GM18508 (cell line): ENCODE results near the gene FGF6.

Experiments used
- ATAC-seq: cut with Tn5 transposase; IDR thresholded peaks from one replicate; pipeline ENCODE4 v1.9.1; 2021; ENCODE audit warnings: moderate number of reproducible peaks; ENCODE audit not compliant: insufficient read depth, unreplicated experiment

FGF6 gene

GRCh38 chr12:4448371-4448940 lies 2.8 kb upstream of the FGF6 start:
- no peak for ATAC-seq

GRCh38 chr12:4447151-4447550 lies 1.5 kb upstream of the FGF6 start:
- ATAC-seq = no peak

- ATAC-seq = no peak
Observed at GRCh38 chr12:4446335-4446734, 720 bp upstream of the FGF6 start.

DNA sequence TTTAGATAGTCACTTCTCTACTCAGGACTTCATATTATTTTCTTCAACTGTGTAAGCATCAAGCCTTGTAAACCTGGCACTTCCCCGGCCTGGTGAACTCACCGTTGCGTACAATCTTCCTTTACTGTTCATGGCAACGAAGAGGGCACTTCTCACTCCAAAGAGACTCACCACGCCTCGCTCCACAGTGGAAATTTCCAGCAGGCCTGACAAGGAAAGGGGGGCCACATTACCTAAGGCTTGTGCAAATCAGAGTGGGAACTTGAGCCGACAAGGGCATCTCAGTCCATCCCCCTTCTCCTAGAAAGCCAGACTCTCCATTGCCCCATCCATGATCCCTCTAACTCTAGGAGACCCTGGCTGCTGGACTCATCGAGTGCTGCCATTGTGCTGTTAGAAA lies 1.6 kb downstream of the FGF6 start:
- no peak for ATAC-seq

DNA sequence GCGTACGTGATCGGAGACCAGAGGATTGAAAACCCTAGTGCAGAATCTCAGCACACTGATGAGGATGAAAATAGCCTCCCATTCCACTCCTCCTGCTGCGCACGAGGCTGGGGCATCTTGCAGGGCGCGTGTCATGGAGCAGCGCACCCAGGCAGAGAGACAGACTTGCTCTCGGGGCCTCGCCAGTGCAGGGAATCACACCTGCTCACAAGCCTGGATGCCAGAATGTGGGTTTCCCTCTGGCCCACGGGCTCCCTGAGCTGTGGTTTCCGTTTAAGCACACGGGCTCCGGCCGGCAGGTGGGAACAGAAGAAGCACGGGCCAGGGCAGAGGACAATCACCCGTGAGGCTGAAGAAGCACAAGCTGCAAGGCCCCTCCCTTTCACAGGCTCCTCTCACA lies 2.0 kb downstream of the FGF6 start:
- ATAC-seq = no peak

GRCh38 chr12:4441355-4442335 lies 4.0 kb downstream of the FGF6 start:
- no peak for ATAC-seq

GRCh38 chr12:4440187-4440941 lies 5.3 kb downstream of the FGF6 start:
- no peak for ATAC-seq

- no peak for ATAC-seq
Observed at GRCh38 chr12:4439736-4440135, 5.9 kb downstream of the FGF6 start.

DNA sequence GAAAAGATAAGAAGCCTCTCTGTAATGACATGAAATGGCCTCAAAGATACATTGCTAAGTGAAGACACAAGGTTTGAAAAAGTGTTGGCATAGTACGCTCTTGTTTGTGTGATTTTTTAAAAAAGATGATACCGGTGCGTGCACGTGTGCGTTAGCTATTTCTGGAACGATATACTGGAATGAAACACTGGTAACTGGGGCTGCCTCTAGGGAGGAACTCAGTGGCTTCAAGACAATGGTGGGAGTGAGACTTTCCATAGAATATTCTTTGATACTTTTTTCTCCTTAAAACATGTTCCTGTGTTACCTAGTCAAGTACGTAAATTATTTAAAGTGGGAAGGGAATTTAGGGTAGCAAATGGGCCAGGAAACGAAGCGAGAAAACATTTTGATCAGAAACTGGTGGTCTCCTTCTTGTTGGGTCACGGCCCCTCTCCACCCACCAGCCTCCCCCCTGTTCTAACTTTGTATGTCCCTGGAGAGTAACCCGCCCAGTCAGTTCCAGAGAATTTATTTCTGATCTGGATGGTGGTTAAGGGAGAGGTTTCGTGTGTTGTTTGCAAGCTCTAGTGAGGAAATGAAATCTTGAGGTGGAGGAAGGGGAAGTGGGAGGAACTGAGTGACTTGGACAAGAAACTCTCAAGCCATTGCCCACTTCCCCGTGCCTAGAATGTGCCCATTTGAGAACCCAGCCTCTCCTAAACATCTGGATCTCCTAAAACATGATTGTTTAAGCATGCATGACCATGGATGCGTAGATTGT lies 6.6 kb downstream of the FGF6 start:
- ATAC-seq = no peak

DNA sequence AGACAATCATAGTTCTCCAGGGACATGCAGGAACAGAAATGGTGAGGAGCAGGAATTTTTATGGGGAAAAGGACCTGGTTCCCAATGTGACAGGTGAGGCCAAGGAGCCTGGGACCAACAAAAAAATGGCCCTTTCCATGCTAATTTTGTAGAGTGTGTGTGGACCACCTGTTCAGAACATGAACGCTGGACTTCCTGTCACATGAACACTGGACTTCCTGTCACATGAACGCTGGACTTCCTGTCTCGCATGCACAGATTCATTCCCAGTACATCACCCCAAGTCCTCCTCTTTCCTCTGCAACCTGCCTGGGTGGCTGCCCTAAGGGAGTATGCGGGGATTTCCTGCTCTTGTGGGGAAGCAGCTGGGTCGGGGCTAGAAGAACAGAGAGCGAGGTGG lies 10.1 kb downstream of the FGF6 start:
- no peak for ATAC-seq

DNA sequence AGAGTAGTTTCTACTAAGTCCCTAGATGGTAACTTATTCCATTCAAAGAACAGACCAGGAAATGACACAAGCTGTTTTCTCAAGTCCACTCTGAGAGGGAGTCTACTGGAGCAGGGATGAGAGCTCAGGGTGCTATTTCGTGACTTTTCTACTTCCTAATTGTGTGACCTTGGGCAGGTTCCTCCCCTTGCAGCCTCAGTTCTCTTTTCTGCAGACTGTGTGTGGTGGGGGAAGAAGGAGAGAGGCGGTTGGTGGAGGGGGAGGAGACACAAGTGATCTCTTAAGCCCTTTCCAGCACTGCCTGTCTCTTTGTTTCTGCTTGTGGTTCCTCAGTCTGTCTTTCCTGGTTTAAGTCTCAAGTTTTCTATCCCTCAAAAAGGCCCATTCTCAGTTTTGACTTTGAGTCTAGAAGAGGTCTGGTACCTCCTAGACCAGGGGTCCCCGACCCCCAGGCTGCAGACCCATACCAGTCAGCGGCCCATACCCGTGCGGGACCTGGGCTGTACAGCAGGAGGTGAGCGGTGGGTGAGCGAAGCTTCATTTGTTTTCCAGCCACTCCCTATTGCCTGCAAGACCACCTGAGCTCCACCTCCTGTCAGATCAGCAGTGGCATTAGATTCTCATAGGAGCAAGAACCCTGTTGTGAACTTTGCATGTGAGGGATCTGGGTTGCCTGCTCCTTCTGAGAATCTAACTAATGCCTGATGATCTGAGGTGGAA lies 10.7 kb downstream of the FGF6 start:
- ATAC-seq = no peak

- ATAC-seq = no peak
Observed at GRCh38 chr12:4434301-4434700, 11.3 kb downstream of the FGF6 start.

DNA sequence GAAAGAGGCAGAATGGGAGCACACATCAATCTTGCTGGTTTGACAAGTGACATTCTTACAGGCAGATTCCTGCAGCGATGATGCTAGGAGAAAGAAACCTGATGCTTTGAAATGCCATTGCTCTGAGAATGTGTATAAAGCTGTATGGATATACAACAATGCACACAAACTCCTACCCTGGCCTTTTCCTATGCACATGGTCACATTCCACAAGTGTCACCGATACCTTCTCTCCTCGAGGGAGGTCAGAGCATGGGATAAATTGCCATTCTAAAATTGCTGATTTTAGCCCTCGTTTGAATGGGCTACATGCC lies 11.9 kb downstream of the FGF6 start:
- ATAC-seq = no peak

DNA sequence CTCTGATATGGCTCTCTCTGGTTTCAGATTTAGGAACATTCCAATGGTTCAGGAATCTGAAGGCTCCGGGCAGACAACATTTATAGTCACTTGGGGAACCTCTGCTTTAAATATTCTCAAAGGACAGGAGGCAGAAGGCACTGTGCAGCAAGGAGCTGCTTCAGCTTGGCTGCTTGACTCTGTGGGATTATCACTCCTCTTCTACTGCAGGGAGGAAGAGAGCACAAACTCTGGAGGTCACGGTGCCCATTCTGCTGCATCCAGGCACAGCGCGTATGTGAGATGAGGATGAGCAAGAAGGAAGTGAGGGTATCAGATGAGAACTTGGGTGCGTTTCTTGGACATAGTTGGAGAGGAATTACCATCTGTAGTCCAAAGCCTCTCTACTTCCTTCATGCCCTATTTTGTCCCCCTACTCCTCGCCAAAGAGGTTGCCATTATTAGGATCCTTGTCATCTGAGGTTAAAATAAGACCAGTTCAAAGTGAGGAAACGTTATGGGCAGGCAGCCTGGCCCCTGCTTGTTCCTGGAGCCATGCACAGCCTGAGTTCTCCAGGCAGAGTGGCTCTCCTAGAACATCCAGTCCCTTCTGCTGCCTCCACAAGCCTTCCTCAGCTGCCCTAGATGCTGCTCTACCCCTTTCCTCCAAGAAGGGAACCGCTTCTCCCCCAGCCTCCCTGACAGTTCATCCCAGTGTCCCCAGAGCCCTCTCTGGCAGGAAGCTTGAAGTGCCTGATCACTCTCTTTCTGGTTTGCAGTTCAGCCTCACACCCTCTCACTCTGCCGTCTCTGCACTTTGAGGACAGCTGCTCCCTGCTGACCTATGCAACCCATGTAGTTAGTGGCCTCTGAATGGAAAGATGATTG lies 12.5 kb downstream of the FGF6 start:
- no peak for ATAC-seq

DNA sequence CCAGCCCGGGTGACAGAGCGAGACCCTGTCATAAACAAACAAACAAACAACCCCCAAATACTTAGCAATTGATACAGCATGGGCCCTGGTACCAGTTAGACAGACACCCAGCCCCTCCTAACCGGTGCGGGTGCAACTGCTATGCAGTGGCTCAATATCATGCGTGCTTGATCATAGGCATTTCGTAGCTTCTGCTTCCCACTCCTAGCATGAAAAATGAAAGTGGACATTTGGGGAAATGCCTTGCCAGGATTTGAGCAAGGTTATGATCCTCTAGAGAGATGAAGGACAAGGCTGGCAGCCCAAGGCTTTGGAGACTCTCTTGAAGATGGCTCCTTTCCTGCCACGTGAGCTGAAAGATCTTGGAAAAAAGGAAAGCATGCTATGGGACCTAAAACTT lies 13.7 kb downstream of the FGF6 start:
- ATAC-seq = no peak

DNA sequence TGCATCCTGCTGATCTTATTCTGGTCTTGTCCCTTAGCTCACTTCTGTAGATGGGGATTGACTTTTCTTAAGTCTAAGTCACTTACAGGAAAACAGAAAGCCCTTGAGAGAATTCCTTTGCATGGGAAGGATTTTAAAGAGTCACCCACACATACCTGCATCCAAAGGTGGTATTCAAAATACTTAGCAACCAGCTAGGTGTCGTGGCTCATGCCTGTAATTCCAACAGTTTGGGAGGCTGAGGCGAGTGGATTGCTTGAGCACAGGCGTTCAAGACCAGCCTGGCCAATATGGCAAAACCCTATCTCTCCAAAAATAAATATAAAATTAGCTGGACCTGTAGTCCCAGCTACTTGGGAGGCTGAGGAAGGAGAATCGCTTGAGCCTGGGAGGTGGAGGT lies 14.2 kb downstream of the FGF6 start:
- ATAC-seq = no peak

GRCh38 chr12:4424422-4424821 lies 21.2 kb downstream of the FGF6 start:
- ATAC-seq = no peak

DNA sequence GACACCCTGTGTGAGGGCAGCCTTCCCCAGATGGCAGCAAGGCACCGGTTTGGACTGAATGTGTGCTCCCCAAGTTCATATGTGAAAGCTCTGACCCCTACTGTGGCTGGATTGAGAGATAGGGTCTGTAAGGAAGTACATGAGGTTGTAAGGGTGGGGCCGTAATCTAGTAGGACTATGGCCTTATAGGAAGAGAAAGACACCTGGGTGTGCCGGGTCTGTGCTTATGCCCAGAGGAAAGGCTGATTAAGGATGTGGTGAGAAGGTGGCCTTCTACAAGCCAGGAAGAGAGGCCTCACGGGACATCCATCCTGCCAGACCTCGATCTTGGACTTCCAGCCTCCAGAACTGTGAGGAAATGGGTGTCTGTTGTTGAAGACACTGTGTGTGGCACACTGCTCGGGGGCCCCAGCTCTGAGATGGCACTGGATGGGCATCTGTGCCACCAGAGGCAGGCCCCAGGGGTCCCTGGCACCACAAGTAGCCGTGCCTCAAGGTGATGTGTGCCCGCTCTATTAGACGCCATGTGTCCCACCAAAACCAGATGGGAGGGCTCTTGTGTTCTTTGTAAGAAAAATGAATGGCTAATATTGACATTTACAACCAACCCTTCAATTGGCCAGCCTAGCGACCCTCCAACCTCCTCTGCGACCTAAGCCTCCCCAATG lies 22.0 kb downstream of the FGF6 start:
- ATAC-seq = no peak

DNA sequence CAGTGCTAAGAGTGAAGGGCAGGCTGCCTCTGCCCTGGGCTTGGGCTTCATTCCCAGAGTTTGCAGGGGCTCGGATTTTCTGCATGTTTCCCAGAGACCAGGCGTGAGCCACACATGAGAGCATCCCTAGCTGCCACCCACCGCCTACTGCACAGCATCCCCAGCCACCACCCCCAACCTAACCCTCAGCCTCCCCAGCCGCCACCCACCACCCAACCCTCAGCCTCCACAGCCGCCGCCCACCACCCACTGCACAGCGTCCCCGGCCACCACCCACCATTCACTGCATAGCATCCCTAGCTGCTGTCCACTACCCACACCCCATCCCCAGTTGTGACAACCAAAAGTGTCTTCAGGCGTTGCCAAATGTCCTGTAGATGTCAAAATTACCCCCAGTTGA lies 22.6 kb downstream of the FGF6 start:
- no peak for ATAC-seq
